ENCODE measurements around the gene RAP1B. TPM values are rescaled to one million over a fixed set of nuclear protein-coding genes. Genes with fewer than 3 reads are reported as not detected.

The RAP1B gene
- total and polyA plus RNA-seq, 2 donors (not counting 3 experiments of a cell fraction or from before 2014, with no cell fraction given) = 147 to 174 TPM

DNA sequence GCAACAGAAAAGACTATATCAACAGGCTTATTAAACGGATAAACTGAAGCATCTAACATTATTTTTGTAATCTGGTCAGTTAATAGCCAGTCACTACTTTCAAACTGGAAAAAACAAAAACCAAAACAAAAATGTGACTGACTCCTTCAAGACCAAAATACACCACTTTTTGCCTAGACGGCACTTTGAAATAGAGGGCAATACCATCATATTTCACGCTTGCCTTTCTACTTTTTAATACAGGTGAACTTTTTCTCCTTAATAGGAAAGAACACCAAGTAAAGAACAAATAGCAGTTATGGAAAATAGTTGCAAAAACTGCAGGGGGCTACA, 75.5 kb downstream of the RAP1B start:
- Histone ChIP-seq H3K79me2 (ENCODE audit: control insufficient read depth, insufficient read depth, low read length) (peaks cover 18% of the 10 kb centered on the region), H3K27ac (ENCODE audit: insufficient read depth, low read depth, low read length) (peak overlapping the region; percentile 90), H3K4me2 (ENCODE audit: insufficient read depth, low read length) (peak overlapping the region; percentile 88), H3K4me3 (replicated peaks in 1 of 3; ENCODE audit: insufficient read depth in 1 of 3, low read depth in 1 of 3, low read length in 3 of 3) (peak overlapping the region; percentile 9 to 76 (median 44)), H2AFZ (ENCODE audit: low read depth, low read length) (peak overlapping the region; percentile 56), H3K9me1 (replicated peaks; ENCODE audit: control insufficient read depth, extremely low read depth, insufficient read depth, low read length) (no peaks in the 10 kb centered on the region), H3K27me3 (ENCODE audit: control insufficient read depth in 2 of 2, insufficient read depth in 2 of 2, low read length in 2 of 2) (no peaks in the 10 kb centered on the region), H3K36me3 (ENCODE audit: control insufficient read depth in 2 of 2, extremely low read depth in 1 of 2, insufficient read depth in 2 of 2, low read length in 2 of 2) (no peaks in the 10 kb centered on the region), H3K9ac (replicated peaks; ENCODE audit: extremely low read depth, insufficient read depth, low read length) (peak overlapping the region; percentile 72), H4K20me1 (replicated peaks; ENCODE audit: control insufficient read depth, extremely low read depth, insufficient read depth, low read length) (no peaks in the 10 kb centered on the region), H3K9me3 (replicated peaks; ENCODE audit: control insufficient read depth, insufficient read depth, low read length) (no peaks in the 10 kb centered on the region), H3K4me1 (ENCODE audit: control insufficient read depth, extremely low read depth, insufficient read depth, low read length) (peaks cover 19% of the 10 kb centered on the region)
- no peak for FAIRE-seq
- ChIA-PET CTCF (interaction anchor here (0.6 kb wide), 1 partner anchor 53 kb away, joined by 3 read pairs; no protein-coding TSS in a partner anchor), POLR2A (no interaction called here)
- TF ChIP-seq POLR2AphosphoS5 (IDR thresholded peaks at IDR 0.05; ENCODE audit: insufficient read depth, low read depth, low read length) (no peak), POLR2A (IDR thresholded peaks at IDR 0.05; ENCODE audit: low read depth, low read length) (no peak), MYC (IDR thresholded peaks at IDR 0.05; ENCODE audit: low read depth, low read length) (no peak)
- TF ChIP-seq, protein P1, sequence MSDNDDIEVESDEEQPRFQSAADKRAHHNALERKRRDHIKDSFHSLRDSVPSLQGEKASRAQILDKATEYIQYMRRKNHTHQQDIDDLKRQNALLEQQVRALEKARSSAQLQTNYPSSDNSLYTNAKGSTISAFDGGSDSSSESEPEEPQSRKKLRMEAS (IDR thresholded peaks at IDR 0.05; ENCODE audit: insufficient read depth, insufficient read length) = no peak
- TF ChIP-seq, protein P2, sequence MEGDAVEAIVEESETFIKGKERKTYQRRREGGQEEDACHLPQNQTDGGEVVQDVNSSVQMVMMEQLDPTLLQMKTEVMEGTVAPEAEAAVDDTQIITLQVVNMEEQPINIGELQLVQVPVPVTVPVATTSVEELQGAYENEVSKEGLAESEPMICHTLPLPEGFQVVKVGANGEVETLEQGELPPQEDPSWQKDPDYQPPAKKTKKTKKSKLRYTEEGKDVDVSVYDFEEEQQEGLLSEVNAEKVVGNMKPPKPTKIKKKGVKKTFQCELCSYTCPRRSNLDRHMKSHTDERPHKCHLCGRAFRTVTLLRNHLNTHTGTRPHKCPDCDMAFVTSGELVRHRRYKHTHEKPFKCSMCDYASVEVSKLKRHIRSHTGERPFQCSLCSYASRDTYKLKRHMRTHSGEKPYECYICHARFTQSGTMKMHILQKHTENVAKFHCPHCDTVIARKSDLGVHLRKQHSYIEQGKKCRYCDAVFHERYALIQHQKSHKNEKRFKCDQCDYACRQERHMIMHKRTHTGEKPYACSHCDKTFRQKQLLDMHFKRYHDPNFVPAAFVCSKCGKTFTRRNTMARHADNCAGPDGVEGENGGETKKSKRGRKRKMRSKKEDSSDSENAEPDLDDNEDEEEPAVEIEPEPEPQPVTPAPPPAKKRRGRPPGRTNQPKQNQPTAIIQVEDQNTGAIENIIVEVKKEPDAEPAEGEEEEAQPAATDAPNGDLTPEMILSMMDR (IDR thresholded peaks at IDR 0.05; ENCODE audit: extremely low read depth in 1 of 2, insufficient read depth in 1 of 2, low read depth in 1 of 2, low read length in 2 of 2) = no peak
- dilution Hi-C loops (cut with MboI; ENCODE audit: extremely low pct_ligation_motif_present, low sequenced_read_pairs) = no loop called here
- no peak for DNase-seq (ENCODE audit: low read depth, low spot score)
- BruUV-seq (replicated peaks) = TSS peak; percentile 91
- intact Hi-C loops (cut with micrococcal nuclease) = loop anchor here (1.0 to 2.0 kb wide), 8 partner anchors 76 to 463 kb away; partner anchors contain the start of genes MDM1 and RAP1B
